Mesothelial cell of epicardium (in vitro differentiated cells): ENCODE data around the gene DGKH. TPM values are rescaled to one million over a fixed set of nuclear protein-coding genes. Genes with fewer than 3 reads are reported as not detected.
A peak's percentile ranks its signal among the peaks of the same experiment; 100 is the strongest.

Experiments used
- DNase-seq, 2 experiments: peaks; one replicate each; pipeline ENCODE4 v3.0.0; 2021; ENCODE audit warnings: low spot score in 2 of 2; ENCODE audit not compliant: unreplicated experiment in 2 of 2
- H3K27ac Mint-ChIP-seq: 2 replicates; pipeline ENCODE4 v1.8.0; 2021; ENCODE audit warnings: mixed read lengths
- H3K27me3 Mint-ChIP-seq: 2 replicates; pipeline ENCODE4 v1.8.0; 2021; ENCODE audit warnings: low read depth, mixed read lengths
- H3K36me3 Mint-ChIP-seq: 2 replicates; pipeline ENCODE4 v1.8.0; 2021; ENCODE audit warnings: mixed read lengths
- H3K4me1 Mint-ChIP-seq: 2 replicates; pipeline ENCODE4 v1.8.0; 2021; ENCODE audit warnings: mixed read lengths
- H3K4me3 Mint-ChIP-seq: 2 replicates; pipeline ENCODE4 v1.8.0; 2021; ENCODE audit warnings: mild to moderate bottlenecking, moderate library complexity, mixed read lengths
- H3K9me3 Mint-ChIP-seq: 2 replicates; pipeline ENCODE4 v1.8.0; 2021; ENCODE audit warnings: mixed read lengths
- CTCF ChIP-seq: fragments of 200-600 bp; sonication (generic); IDR thresholded peaks from one replicate; pipeline ENCODE4 v1.5.0; 2021; ENCODE audit warnings: antibody characterized with exemption; ENCODE audit not compliant: unreplicated experiment
- total RNA-seq: library from RNA; stranded (reverse); gene quantifications from 3 replicates; pipeline ENCODE4 v1.2.1, GENCODE V29; 2021

DGKH gene
- total RNA-seq: 9.2 to 10.0 TPM (median 9.7 TPM) in 3 replicates

GRCh38 chr13:42048342-42048683 is at the start of gene DGKH:
TSS of gene DGKH (plus strand) at chr13:42048648. CDS start at chr13:42048774, 126 bp downstream.
- peak in 1 of 2 experiments; percentile 25 for DNase-seq
- Mint-ChIP-seq H3K27me3 (peaks cover 40% of the 10 kb centered on the region), H3K27ac (peak within 1 kb of the TSS; percentile 80), H3K36me3 (no peaks in the 10 kb centered on the region), H3K4me1 (peaks cover 10% of the 10 kb centered on the region), H3K9me3 (no peaks in the 10 kb centered on the region), H3K4me3 (peak within 1 kb of the TSS; percentile 77)
- TF ChIP-seq CTCF: no peak

DNA sequence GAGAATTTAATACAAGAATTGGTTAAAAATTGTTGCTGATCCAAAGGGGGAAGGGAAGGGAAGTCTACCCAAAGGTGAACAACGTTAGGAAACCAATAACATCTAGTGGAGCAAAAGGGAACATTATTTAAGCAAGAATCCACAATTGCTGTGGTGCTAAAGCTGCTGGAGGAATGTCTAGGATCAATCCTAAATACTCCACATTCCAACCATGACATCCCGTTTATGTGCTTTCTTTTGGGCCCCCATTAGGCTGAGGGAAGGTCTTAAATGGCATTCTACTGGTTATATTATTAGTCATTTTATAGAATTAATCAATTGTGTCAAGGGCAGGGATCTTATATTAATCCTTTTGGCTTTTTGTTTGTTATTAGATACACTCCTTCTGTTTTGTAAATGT is 47.6 kb upstream of the DGKH start:
- no peaks in the 10 kb centered on the region for H3K36me3 Mint-ChIP-seq
- peak overlapping the region; percentile 84 for H3K27ac Mint-ChIP-seq

GRCh38 chr13:42001580-42001979 is 46.9 kb upstream of the DGKH start:
- H3K4me3 Mint-ChIP-seq: peak overlapping the region; percentile 6
- H3K27me3 Mint-ChIP-seq: no peaks in the 10 kb centered on the region
- H3K4me1 Mint-ChIP-seq: peaks cover 18% of the 10 kb centered on the region
- peak in 1 of 2 experiments; percentile 41 for DNase-seq
- no peaks in the 10 kb centered on the region for H3K9me3 Mint-ChIP-seq
- no peaks in the 10 kb centered on the region for H3K36me3 Mint-ChIP-seq
- peak overlapping the region; percentile 84 for H3K27ac Mint-ChIP-seq
- TF ChIP-seq CTCF: no peak

More for the DNA sequence above, 47.6 kb upstream of the DGKH start:
- Mint-ChIP-seq H3K27me3 (no peaks in the 10 kb centered on the region), H3K4me1 (peaks cover 20% of the 10 kb centered on the region), H3K9me3 (no peaks in the 10 kb centered on the region), H3K4me3 (no peak overlapping the region)
- TF ChIP-seq CTCF: no peak
- no peak for DNase-seq

DNA sequence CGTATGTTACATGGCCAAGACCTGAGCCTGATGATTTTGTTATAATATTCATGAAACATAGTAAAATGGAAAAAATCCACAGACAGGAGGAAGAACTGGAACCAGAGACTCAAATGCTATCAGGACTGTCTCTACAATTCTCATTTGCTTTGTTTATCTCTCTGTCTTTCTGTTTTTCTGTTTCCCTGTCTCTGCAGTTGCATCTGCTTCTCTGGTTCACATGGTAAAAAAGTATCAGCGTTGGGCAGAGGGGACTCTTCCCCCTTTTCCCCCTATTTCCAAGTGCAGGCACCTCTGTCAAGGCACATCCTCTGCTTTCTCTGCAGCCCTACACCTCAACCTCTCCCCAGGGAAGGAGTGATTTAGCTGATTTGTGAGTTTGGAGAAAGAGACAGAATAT is 46.4 kb upstream of the DGKH start:
- no peaks in the 10 kb centered on the region for H3K9me3 Mint-ChIP-seq
- DNase-seq: no peak
- no peak overlapping the region for H3K4me3 Mint-ChIP-seq
- H3K27me3 Mint-ChIP-seq: no peaks in the 10 kb centered on the region
- no peak for TF ChIP-seq CTCF
- no peak overlapping the region for H3K27ac Mint-ChIP-seq
- H3K4me1 Mint-ChIP-seq: peaks cover 18% of the 10 kb centered on the region
- no peaks in the 10 kb centered on the region for H3K36me3 Mint-ChIP-seq

DNA sequence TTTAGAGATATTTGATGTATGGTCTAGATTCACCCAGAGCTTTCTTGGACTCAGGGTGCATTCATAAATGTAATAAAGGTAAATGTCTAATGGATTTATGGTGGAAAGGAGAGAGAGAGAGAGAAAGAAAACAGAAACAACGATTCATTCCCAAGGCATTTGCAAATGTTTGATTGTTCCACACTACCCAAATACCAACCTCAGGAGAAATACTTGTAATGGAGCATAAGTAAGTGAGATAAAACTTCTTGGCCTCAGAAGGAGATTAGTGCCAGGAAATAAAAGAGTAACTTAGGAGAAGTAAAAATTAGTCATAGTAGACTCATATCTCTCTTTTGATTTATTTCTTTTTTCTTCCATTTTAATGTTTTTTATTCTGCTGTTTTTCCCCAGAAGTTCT is 40.6 kb upstream of the DGKH start:
- no peak for DNase-seq
- peaks cover 21% of the 10 kb centered on the region for H3K4me1 Mint-ChIP-seq
- H3K9me3 Mint-ChIP-seq: no peaks in the 10 kb centered on the region
- TF ChIP-seq CTCF: no peak
- peak overlapping the region; percentile 40 for H3K27ac Mint-ChIP-seq
- no peak overlapping the region for H3K4me3 Mint-ChIP-seq
- H3K27me3 Mint-ChIP-seq: no peaks in the 10 kb centered on the region
- no peaks in the 10 kb centered on the region for H3K36me3 Mint-ChIP-seq

DNA sequence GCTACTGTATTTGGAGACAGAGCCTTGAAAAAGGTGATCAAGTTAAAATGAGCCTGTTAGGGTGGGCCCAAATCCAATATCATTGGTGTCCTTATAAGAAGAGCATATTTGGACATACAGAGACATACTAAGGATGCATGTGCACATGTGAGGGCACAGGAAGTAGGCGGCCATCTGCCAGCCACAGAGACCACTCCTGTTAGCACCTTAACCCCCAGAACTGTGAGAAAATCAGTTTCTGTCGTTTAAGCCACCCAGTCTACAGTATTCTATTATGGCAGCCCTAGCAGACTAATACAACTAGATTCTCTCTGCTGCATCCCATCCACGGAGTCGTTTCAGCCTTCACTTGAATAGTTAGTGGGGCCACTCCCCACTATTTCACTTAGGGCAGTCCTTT is 39.4 kb upstream of the DGKH start:
- TF ChIP-seq CTCF: no peak
- H3K4me3 Mint-ChIP-seq: no peak overlapping the region
- no peak overlapping the region for H3K27ac Mint-ChIP-seq
- H3K36me3 Mint-ChIP-seq: no peaks in the 10 kb centered on the region
- H3K4me1 Mint-ChIP-seq: peaks cover 21% of the 10 kb centered on the region
- H3K27me3 Mint-ChIP-seq: no peaks in the 10 kb centered on the region
- no peaks in the 10 kb centered on the region for H3K9me3 Mint-ChIP-seq
- no peak for DNase-seq
